CD8-positive, alpha-beta memory T cell (primary cell): ENCODE data around the gene HAPLN3. TPM values are rescaled to one million over a fixed set of nuclear protein-coding genes. Genes with fewer than 3 reads are reported as not detected.

Experiments used
- CTCF ChIA-PET: fragments of 350-600 bp; sonication (Branson Sonifier 250); formaldehyde crosslinking; loops from one replicate; lab custom pipeline; 2021; ENCODE audit warnings: antibody characterized with exemption; lab: Charles Lee
- POLR2A ChIA-PET: fragments of 350-600 bp; sonication (Branson Sonifier 250); formaldehyde crosslinking; loops from one replicate; lab custom pipeline; 2021; ENCODE audit warnings: antibody characterized with exemption; lab: Charles Lee
- DNase-seq, 5 donors: peaks; one replicate each; pipeline versions ENCODE4 v3.0.0 to v3.0.0-alpha.2; 2020 to 2022; ENCODE audit warnings: mixed read lengths in 1 of 5
- H3K27ac ChIP-seq: one replicate; pipeline ENCODE4 v1.7.0; 2013; ENCODE audit warnings: low read depth, mild to moderate bottlenecking, low read length, moderate library complexity
- H3K27me3 ChIP-seq: 2 replicates; pipeline ENCODE4 v1.7.0; 2013; ENCODE audit warnings: low read length, mild to moderate bottlenecking; ENCODE audit not compliant: insufficient read depth, poor library complexity, severe bottlenecking
- H3K36me3 ChIP-seq: 2 replicates; pipeline ENCODE4 v1.7.0; 2013; ENCODE audit warnings: mild to moderate bottlenecking, low read length, moderate library complexity; ENCODE audit not compliant: insufficient read depth
- H3K4me1 ChIP-seq: 2 replicates; pipeline ENCODE4 v1.7.0; 2013; ENCODE audit warnings: mild to moderate bottlenecking, low read length, moderate library complexity; ENCODE audit not compliant: insufficient read depth
- H3K4me3 ChIP-seq: 2 replicates; pipeline ENCODE4 v1.7.0; 2013; ENCODE audit warnings: mild to moderate bottlenecking, low read length
- H3K9me3 ChIP-seq: 2 replicates; pipeline ENCODE4 v1.7.0; 2013; ENCODE audit warnings: mild to moderate bottlenecking, low read length
- H3K27ac Mint-ChIP-seq, 8 donors: one replicate each; pipeline ENCODE4 v1.8.0; 2020 to 2021; ENCODE audit warnings: mixed read lengths in 8 of 8, mild to moderate bottlenecking in 6 of 8, inconsistent platforms in 3 of 8, moderate library complexity in 3 of 8
- H3K27me3 Mint-ChIP-seq, 2 donors: one replicate each; pipeline ENCODE4 v1.8.0; 2020 to 2021; ENCODE audit warnings: mixed read lengths in 2 of 2, mild to moderate bottlenecking in 1 of 2, moderate library complexity in 1 of 2
- H3K36me3 Mint-ChIP-seq, 3 donors: one replicate each; pipeline ENCODE4 v1.8.0; 2020 to 2021; ENCODE audit warnings: mixed read lengths in 3 of 3, inconsistent platforms in 1 of 3, mild to moderate bottlenecking in 1 of 3
- H3K4me1 Mint-ChIP-seq, 3 donors: one replicate each; pipeline ENCODE4 v1.8.0; 2020 to 2021; ENCODE audit warnings: mixed read lengths in 3 of 3, inconsistent platforms in 1 of 3, mild to moderate bottlenecking in 1 of 3
- H3K4me3 Mint-ChIP-seq, 7 donors: one replicate each; pipeline ENCODE4 v1.8.0; 2020 to 2021; ENCODE audit warnings: mixed read lengths in 7 of 7, mild to moderate bottlenecking in 6 of 7, moderate library complexity in 4 of 7, inconsistent platforms in 2 of 7
- H3K9me3 Mint-ChIP-seq, 5 donors: one replicate each; pipeline ENCODE4 v1.8.0; 2020 to 2022; ENCODE audit warnings: mixed read lengths in 5 of 5, mild to moderate bottlenecking in 3 of 5, moderate library complexity in 2 of 5, inconsistent platforms in 1 of 5
- polyA plus RNA-seq: library from polyadenylated mRNA; unstranded; fragments of 300-500 nt; fragmentation: Illumina TruSeq; gene quantifications from one replicate; pipeline ENCODE4 v1.2.3, GENCODE V29; 2021
- total RNA-seq, 2 experiments: library from RNA; stranded (reverse); gene quantifications; one replicate each; pipeline ENCODE4 v1.2.3, GENCODE V29; 2021

Gene HAPLN3
- total and polyA plus RNA-seq, 3 experiments from 2014 or later: 24.6 to 32.3 (median 32.2) TPM

- Histone ChIP-seq H3K27me3 (no peaks in the 10 kb centered on the region), H3K4me1 (no peaks in the 10 kb centered on the region), H3K27ac (no peak overlapping the region), H3K36me3 (no peaks in the 10 kb centered on the region), H3K4me3 (no peak overlapping the region), H3K9me3 (no peaks in the 10 kb centered on the region)
- H3K9me3 Mint-ChIP-seq: no peaks in the 10 kb centered on the region
- DNase-seq: no peak
- H3K4me3 Mint-ChIP-seq: no peak overlapping the region
- H3K4me1 Mint-ChIP-seq: no peaks in the 10 kb centered on the region
- peak overlapping the region in 3 of 8 donors; percentile 25 to 74 (median 63) for H3K27ac Mint-ChIP-seq
- ChIA-PET POLR2A (no interaction called here), CTCF (interaction anchor here (0.6 kb wide), 1 partner anchor 264 kb away, joined by 3 read pairs; no protein-coding TSS in a partner anchor)
- H3K27me3 Mint-ChIP-seq: no peaks in the 10 kb centered on the region
- peaks cover 0 to 1% (median 0%) of the 10 kb centered on the region in 3 donors for H3K36me3 Mint-ChIP-seq
These were observed 29.7 kb downstream of the HAPLN3 start for GRCh38 chr15:88865498-88866099.

- H3K9me3 Mint-ChIP-seq: no peaks in the 10 kb centered on the region
- H3K9me3 ChIP-seq: no peaks in the 10 kb centered on the region
- H3K4me1 Mint-ChIP-seq: no peaks in the 10 kb centered on the region
- H3K4me3 Mint-ChIP-seq: no peak overlapping the region
- no peak overlapping the region for H3K27ac ChIP-seq
- no peak for DNase-seq
- no peaks in the 10 kb centered on the region for H3K27me3 ChIP-seq
- POLR2A ChIA-PET: no interaction called here
- H3K27me3 Mint-ChIP-seq: no peaks in the 10 kb centered on the region
- H3K36me3 Mint-ChIP-seq: peaks cover 0 to 1% (median 0%) of the 10 kb centered on the region in 3 donors
- H3K4me3 ChIP-seq: no peak overlapping the region
- peak overlapping the region in 3 of 8 donors; percentile 25 to 82 (median 74) for H3K27ac Mint-ChIP-seq
- CTCF ChIA-PET: interaction anchor here (0.6 kb wide), 1 partner anchor 264 kb away, joined by 3 read pairs; no protein-coding TSS in a partner anchor
- no peaks in the 10 kb centered on the region for H3K4me1 ChIP-seq
- no peaks in the 10 kb centered on the region for H3K36me3 ChIP-seq
These were observed 30.4 kb downstream of the HAPLN3 start for GRCh38 chr15:88864861-88865497.

DNA sequence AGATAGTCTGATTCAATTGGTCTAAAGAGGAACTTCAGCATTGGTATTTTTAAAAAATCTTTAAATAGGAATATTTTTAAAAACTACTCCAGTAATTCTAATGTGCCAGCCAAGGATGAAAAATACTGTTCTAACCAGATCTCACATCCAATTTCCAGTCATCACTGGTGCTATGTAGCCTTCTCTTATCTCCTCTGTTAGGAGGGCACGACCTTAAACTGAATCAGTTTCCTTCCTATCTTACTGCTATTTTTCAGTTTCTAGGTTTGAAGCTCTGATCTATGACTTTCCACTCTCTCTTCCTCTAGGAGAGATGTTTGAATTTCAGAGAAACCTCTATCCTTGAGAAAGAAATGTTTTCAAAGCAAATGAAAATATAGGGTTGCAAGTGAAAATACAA is 31.9 kb downstream of the HAPLN3 start:
- H3K9me3 Mint-ChIP-seq: no peaks in the 10 kb centered on the region
- Histone ChIP-seq H3K27ac (no peak overlapping the region), H3K36me3 (no peaks in the 10 kb centered on the region), H3K4me3 (no peak overlapping the region), H3K4me1 (no peaks in the 10 kb centered on the region), H3K27me3 (no peaks in the 10 kb centered on the region), H3K9me3 (no peaks in the 10 kb centered on the region)
- H3K4me3 Mint-ChIP-seq: no peak overlapping the region
- CTCF ChIA-PET: no interaction called here
- peaks cover 0 to 4% (median 2%) of the 10 kb centered on the region in 3 donors for H3K36me3 Mint-ChIP-seq
- no peak overlapping the region for H3K27ac Mint-ChIP-seq
- DNase-seq: no peak
- H3K4me1 Mint-ChIP-seq: no peaks in the 10 kb centered on the region
- H3K27me3 Mint-ChIP-seq: no peaks in the 10 kb centered on the region
- POLR2A ChIA-PET: no interaction called here

DNA sequence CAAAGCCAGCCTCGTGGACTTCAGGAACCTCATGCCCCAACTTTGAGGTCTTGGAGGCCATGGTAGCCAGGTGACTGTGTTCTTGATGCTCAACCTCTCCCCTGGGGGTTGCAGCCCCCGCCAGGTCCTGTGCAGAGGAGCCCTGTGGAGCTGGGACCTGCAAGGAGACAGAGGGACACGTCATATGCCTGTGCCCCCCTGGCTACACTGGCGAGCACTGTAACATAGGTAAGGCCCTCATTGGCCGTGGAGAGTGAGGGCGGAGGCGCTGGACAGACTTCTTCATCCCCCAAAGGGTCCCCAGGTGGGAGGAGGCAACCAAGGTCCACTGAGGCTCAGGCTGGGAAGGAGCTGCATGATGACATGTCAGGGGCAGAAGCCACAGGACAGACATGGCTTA is 35.1 kb downstream of the HAPLN3 start:
- H3K4me3 ChIP-seq: no peak overlapping the region
- Mint-ChIP-seq H3K9me3 (no peaks in the 10 kb centered on the region), H3K27me3 (peaks cover 0 to 3% of the 10 kb centered on the region in 2 donors), H3K4me3 (no peak overlapping the region), H3K27ac (no peak overlapping the region), H3K36me3 (peaks cover 0 to 3% (median 2%) of the 10 kb centered on the region in 3 donors), H3K4me1 (no peaks in the 10 kb centered on the region)
- no peak for DNase-seq
- H3K27me3 ChIP-seq: no peaks in the 10 kb centered on the region
- no peaks in the 10 kb centered on the region for H3K36me3 ChIP-seq
- CTCF ChIA-PET: no interaction called here
- POLR2A ChIA-PET: no interaction called here
- H3K4me1 ChIP-seq: no peaks in the 10 kb centered on the region
- H3K27ac ChIP-seq: no peak overlapping the region
- H3K9me3 ChIP-seq: no peaks in the 10 kb centered on the region

DNA sequence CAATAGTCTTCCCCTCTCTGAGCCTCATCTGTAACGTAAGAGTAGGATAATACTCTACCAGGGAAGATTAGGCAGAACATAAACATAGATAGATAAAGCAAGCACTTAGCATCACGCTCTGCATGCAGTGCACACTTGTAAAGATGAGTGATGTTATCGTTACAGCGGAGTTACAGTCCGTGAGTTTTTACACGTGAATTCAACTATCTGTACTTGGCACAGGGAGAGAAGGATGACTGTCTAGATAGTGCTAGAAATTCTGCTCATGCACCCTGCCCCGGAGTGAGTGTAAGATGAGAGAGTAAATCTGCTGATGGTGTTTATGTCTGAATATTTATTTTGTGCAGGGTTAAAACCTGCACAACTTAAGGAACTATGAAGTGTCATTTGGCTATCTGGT is 35.8 kb downstream of the HAPLN3 start:
- ChIA-PET CTCF (no interaction called here), POLR2A (no interaction called here)
- no peaks in the 10 kb centered on the region for H3K36me3 ChIP-seq
- Mint-ChIP-seq H3K27ac (no peak overlapping the region), H3K9me3 (peaks cover 2 to 6% (median 4%) of the 10 kb centered on the region in 5 donors), H3K4me1 (no peaks in the 10 kb centered on the region), H3K36me3 (peaks cover 0 to 3% (median 2%) of the 10 kb centered on the region in 3 donors), H3K4me3 (no peak overlapping the region), H3K27me3 (peaks cover 0 to 4% of the 10 kb centered on the region in 2 donors)
- no peaks in the 10 kb centered on the region for H3K4me1 ChIP-seq
- no peak for DNase-seq
- H3K27ac ChIP-seq: no peak overlapping the region
- H3K27me3 ChIP-seq: no peaks in the 10 kb centered on the region
- no peak overlapping the region for H3K4me3 ChIP-seq
- H3K9me3 ChIP-seq: no peaks in the 10 kb centered on the region

DNA sequence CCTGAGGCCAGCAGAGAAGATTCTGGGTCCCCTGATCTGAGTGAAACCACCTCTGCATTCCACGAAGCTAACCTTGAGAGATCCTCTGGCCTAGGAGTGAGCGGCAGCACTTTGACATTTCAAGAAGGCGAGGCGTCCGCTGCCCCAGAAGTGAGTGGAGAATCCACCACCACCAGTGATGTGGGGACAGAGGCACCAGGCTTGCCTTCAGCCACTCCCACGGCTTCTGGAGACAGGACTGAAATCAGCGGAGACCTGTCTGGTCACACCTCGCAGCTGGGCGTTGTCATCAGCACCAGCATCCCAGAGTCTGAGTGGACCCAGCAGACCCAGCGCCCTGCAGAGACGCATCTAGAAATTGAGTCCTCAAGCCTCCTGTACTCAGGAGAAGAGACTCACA is 36.4 kb downstream of the HAPLN3 start:
- no peaks in the 10 kb centered on the region for H3K27me3 ChIP-seq
- H3K4me3 ChIP-seq: no peak overlapping the region
- Mint-ChIP-seq H3K4me3 (no peak overlapping the region), H3K4me1 (no peaks in the 10 kb centered on the region), H3K9me3 (peaks cover 3 to 12% (median 9%) of the 10 kb centered on the region in 5 donors), H3K27me3 (peaks cover 0 to 6% of the 10 kb centered on the region in 2 donors), H3K36me3 (peaks cover under 1 to 3% (median 3%) of the 10 kb centered on the region in 3 donors), H3K27ac (no peak overlapping the region)
- no peaks in the 10 kb centered on the region for H3K9me3 ChIP-seq
- no peak overlapping the region for H3K27ac ChIP-seq
- CTCF ChIA-PET: no interaction called here
- DNase-seq: no peak
- no peaks in the 10 kb centered on the region for H3K36me3 ChIP-seq
- POLR2A ChIA-PET: no interaction called here
- no peaks in the 10 kb centered on the region for H3K4me1 ChIP-seq

DNA sequence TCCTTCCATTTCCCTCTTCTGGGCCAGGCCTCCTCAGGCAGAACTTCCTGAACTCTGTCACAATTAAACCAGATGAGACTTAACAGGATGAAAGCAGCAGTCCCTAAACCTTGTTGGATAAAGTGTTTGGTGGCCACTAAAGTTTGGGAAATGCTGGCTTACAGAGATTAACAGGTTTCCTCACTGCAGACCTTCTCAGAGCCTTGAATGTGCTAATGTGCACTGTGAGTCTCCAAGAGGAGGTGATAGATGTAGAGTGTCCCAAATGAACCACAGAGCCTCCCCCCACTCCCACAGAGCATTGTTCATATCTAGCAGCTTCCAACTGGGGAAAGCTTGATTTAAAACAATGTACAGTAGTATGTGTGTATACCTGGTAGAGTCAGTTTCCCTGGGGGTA is 42.9 kb downstream of the HAPLN3 start:
- Histone ChIP-seq H3K4me1 (no peaks in the 10 kb centered on the region), H3K4me3 (no peak overlapping the region), H3K36me3 (no peaks in the 10 kb centered on the region), H3K9me3 (no peaks in the 10 kb centered on the region), H3K27ac (no peak overlapping the region), H3K27me3 (no peaks in the 10 kb centered on the region)
- POLR2A ChIA-PET: no interaction called here
- DNase-seq: no peak
- CTCF ChIA-PET: no interaction called here
- peaks cover 13 to 29% of the 10 kb centered on the region in 2 donors for H3K27me3 Mint-ChIP-seq
- H3K27ac Mint-ChIP-seq: no peak overlapping the region
- peaks cover 3 to 28% (median 20%) of the 10 kb centered on the region in 5 donors for H3K9me3 Mint-ChIP-seq
- no peaks in the 10 kb centered on the region for H3K4me1 Mint-ChIP-seq
- H3K36me3 Mint-ChIP-seq: peaks cover 0 to 9% (median 1%) of the 10 kb centered on the region in 3 donors
- H3K4me3 Mint-ChIP-seq: no peak overlapping the region

DNA sequence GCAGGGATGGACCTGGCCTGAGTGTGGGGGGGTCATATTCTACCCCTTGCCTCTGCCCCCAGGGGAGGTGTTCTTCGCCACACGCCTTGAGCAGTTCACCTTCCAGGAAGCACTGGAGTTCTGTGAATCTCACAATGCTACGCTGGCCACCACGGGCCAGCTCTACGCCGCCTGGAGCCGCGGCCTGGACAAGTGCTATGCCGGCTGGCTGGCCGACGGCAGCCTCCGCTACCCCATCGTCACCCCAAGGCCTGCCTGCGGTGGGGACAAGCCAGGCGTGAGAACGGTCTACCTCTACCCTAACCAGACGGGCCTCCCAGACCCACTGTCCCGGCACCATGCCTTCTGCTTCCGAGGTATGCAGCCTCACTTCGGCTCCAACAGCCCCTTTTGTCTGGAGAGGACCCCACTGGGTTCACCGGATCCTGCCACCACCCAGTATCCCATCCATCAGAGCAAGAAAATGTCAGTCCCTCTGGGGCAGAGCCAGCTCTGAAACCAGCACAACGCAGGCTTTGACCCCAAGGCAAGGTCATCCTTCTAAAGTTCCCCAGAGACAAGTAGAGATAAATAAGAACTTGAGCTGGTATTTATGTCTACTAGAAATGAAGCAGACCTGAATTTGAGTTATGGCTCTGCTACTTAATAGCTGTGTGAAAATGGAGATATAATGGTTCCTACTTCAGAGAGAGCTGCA is 45.8 kb downstream of the HAPLN3 start:
- no peak overlapping the region for H3K27ac Mint-ChIP-seq
- POLR2A ChIA-PET: no interaction called here
- H3K36me3 Mint-ChIP-seq: peaks cover 0 to 9% (median under 1%) of the 10 kb centered on the region in 3 donors

More for the DNA sequence above, 45.8 kb downstream of the HAPLN3 start:
- Histone ChIP-seq H3K4me1 (no peaks in the 10 kb centered on the region), H3K9me3 (no peaks in the 10 kb centered on the region), H3K27me3 (no peaks in the 10 kb centered on the region), H3K36me3 (no peaks in the 10 kb centered on the region), H3K27ac (no peak overlapping the region), H3K4me3 (no peak overlapping the region)
- no peak for DNase-seq
- CTCF ChIA-PET: interaction anchor here (1.0 kb wide), 1 partner anchor 16 kb away, joined by 3 read pairs; no protein-coding TSS in a partner anchor
- Mint-ChIP-seq H3K4me1 (no peaks in the 10 kb centered on the region), H3K4me3 (no peak overlapping the region), H3K27me3 (peaks cover 13 to 30% of the 10 kb centered on the region in 2 donors), H3K9me3 (peaks cover 1 to 24% (median 13%) of the 10 kb centered on the region in 5 donors)
